GM19395 (cell line): ENCODE results near the gene CNPY1.

Experiments used
- ATAC-seq: cut with Tn5 transposase; IDR thresholded peaks from one replicate; pipeline ENCODE4 v1.9.1; 2021; ENCODE audit warnings: mild to moderate bottlenecking, moderate library complexity; ENCODE audit not compliant: unreplicated experiment

The CNPY1 gene

DNA sequence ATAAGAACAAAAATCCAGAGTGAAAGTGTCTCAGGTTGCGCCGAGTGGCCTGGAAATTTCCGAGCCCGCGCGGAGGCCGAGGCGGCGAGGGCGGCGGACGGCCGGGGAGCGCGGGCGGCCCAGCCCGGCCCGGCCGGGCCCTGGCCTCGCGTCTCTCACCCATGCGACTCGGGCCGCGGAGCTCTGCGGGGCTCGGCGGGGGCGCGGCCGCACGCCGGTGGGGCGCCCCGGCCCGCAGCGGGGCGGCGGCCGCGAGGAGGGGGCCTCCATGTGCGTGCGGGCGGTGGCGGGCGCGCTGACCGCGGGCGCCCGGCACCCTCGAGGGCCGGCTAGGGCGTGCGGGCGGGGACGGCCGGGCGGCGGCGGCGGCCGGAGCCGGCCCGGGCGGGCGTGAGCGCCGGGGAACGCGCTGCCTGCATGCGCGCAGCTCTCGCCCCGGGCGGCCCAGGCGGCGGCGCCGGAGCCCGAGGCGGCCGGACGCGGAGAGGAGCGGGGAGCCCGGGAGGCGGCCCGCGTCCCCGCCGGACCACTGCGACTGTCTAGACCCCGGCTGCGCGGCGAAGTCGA lies 88.7 kb downstream of the CNPY1 start:
- no peak for ATAC-seq

DNA sequence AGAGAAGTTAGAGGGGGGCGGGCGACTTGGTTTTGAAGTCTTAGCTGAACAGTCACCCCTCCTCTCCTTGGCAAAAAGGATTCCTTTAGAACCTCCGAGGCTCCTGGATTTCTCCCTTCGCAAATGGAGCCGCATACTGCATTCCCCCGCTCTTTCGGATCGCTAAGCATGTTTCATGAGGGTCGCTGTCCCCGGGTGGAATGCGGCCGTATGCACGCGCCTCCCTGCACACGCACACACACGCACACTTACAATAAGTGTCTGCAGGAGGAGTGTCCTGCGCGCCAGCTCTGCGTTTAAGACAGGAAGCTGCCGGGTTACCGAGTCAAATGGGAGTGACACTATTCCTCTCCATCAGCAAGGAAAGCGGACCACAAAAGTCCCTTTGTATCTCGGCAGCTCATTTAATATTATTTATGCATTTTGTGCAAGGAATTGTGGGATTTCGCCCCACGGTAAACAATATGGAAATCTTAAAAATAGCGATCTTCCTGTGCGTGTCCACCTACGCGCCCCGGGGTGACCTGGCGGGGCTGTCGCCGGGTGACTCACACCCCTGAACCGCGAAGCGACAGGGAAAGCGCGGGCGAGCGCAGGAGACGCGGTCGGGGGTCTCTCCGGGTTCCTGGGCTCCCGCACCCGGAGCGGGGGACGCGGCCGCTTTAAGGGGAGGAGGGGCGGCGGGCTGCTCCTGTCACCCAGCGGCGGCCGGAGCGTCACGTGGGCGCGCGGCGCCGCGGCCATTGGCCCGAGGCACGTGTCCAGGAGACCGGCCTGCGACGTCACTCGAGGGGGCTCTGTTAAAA lies 89.4 kb downstream of the CNPY1 start:
- ATAC-seq, result no peak

DNA sequence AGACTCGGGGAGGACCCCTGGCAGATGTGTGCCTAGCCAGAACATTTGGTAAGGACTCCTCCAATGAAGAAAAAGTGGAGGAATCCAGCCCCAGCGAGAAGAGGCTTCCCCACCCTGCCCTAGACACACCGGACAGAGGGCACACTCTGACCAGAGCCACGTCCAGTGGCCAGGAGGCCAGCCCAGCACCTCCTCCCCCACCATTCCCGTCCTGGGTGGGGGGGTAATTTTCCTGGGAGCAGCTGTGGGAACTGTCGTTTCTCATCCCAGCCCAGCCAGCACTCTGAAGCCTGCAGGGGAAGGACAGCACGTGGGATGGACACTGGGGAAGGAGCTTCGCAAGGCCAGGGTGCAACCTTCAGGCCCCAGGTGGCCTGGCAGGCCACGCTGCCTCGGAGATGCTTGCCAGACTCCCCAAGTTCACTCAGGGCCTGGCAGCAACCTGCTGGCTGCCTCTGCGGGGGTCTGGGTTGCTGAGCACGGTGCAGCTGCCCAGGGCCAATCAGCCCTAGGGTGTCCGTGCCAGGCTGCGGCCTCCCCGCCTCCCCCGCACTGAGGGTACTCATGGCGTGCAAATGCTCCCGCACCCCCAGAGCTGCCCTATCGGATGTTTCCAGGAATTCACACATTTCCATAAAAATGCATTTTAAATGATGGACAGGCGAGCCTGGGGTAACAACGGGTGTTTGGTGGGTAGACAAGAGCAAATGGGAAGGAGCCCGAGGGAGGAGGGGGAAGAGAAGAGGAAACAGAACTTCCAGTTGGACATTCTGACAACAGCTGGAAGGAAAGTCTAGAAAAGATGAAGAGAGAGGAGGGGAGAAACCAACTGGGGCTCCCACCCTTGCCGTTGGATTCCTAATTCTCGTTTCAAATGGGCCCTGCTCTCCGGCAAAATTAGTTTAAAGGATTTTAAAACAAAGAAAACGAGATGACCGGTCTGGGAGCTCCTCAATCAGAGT lies 90.3 kb downstream of the CNPY1 start:
- no peak for ATAC-seq

DNA sequence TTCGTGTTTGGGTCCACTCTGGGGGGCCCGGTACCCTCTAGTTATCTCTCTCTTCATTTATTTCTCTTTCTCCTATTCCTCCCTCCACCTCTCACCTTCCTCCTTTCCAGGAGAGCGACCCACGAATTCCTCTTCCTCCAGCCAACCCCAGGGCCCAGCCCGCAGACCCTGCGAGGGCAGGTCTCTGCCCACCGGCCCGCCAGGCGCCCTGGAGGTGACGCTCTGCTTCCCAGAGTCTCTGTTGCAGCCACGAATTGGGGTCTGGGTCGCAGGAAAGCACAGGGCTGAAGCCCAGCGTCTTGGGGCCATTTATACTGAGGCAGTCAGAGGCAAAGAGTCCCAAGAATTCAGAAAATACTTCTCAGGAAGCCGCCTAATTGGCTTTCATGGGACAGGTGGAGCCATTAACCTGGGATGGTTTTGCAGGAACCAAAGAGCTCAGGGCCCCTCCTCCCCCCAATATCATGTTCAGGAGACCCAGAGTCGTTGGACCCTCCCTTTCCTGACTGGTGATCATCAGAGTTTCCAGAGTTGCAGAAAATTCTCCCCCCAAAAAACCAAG lies 91.1 kb downstream of the CNPY1 start:
- ATAC-seq, result no peak

DNA sequence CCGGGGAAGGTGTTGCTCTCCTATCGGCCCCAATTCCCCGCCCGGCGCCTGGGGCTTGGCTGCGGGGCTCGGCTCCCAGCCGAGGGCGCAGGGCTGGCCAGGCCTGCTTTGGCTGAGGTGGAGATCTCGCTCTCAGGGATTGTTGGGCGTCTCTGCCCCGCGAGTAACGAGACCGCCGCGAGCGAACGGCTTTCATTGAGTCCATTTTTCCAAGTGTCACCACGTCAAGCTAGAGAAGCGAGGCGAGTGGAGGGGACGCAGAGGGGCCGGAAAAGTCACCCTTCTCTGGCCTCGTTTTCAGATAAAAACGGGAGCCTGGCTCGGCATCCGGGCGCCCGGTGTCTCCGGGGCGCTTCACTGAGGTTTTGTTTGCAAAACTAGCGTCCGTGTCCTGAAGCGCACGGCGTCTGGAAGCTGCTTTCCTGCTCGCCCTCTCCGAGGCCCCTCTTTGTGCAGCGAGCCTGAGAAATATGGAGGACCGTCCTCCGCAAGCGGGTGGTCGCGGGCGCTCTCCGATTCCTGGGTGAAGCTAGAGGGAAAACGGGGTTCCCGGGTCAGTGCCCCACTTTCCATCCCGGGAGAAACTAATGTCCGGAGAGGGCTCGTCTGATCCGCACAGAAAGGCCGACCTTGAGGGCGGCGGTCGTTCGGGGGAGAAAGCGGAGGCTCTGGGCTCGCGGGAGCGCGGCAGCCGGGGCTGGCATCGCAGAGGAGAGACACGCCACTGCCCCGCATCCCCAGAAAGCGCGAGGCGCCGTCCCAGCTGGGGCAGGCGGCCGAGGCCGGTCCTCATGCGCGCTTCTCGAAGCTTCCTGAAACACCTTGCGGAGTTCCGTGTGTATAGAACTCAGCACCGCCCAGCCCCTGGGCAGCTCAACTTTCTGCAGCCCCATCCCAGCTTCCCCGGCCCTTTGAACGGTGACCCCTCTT lies 91.9 kb downstream of the CNPY1 start:
- ATAC-seq, result no peak

DNA sequence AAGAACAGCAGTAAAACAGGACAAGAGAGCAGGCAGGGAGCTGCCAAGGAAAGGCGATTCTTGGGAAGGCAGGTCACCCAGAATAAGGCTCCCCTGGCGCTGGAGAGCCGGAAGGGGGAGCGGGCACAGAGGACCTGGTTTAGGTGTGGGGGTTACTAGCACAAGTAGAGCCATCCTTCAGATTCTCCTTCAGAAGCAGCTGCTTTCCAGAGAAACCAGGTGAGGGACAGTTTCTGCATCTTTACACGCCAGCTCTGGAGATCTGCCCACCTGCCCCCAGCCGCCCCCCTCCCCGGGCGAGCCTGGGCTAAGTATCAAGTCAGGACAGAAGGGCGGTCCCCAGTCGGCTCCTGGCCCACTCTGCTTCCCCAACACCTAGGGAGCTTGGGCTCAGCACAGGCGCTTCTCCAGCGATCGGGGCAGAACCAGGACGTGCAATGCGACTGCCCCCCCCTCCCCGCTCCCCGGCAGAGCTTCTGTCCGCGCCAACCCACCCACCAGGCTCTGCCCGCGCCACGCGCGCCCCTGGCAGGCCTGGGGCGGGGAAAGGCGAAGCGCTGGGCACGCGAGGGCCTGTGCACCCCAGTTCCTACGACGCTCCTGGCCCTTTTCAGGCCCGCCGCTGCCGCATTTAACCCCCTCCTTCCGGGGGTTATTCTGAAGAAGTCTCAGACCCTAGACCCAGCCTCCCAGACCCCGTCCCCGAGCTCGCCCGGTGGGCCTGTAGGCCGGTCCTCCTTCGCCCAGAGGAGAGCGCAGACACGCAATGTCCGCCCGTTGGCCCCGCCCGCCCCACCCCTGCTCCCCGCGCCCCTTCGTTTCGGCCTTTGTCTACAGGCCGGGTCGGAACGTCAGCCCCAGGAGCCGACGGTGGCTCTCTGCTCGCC lies 92.8 kb downstream of the CNPY1 start:
- ATAC-seq, result no peak

DNA sequence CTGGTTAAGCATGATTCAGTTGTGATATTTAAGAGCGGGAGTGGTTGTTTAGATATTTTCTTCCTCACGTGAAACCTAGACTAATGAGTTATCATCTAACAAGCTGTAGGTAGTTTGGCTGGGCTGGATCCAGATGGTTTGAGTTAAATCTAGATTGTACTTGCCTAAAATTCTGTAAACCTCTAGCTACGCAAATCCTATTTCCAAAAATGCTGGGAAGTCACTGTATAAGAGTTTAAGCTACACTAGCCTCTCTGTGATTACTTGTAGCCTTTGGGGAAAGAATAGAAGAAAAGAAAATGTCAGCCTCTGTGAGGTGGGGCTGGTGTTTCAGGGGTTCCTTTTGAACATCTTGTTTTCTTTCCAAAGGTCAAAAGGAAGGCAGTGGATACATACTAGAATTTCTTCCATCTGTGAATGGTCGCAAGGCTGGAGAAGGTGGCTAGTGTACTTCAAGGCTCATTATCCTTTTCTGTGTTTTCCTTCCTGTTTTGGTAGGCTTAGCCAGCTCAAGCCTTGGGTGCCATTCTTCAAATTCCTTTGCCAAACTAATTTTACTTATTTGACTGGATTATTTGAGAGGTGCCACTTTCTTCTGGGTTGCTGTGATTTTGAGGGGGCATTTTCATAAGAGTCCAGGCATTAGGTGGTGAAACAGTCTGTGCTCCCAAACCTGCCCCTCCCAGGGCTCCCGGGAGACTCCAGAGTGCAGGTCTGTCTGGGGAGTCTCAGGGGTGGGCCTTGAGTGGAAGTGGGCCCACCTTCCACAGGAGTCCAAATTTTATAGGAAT lies 93.7 kb downstream of the CNPY1 start:
- ATAC-seq, result no peak

DNA sequence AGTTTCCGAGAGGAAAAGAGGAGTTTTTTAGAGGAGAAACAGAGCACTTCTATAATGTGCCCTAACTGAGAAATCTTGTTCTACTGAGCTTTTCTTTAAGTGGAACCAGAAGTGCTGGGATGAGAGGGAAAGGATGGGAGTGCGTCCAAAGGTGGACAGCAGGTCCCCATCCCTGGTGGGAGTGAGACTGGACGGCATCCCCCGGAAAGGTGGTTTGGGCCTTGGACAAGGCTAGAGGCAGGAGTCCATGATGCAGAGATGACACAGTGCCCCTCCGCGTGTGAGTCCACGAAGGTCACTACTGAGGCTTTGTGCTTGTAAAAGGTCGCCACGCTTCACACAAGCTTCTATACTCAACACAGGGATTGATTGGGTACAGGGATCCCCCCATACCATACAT lies 94.5 kb downstream of the CNPY1 start:
- ATAC-seq, result no peak
